ENCODE measurements around the gene RASIP1. TPM values are rescaled to one million over a fixed set of nuclear protein-coding genes. Genes with fewer than 3 reads are reported as not detected.

RASIP1 gene
- total and polyA plus RNA-seq, 2 donors (not counting 1 experiment from before 2014, with no cell fraction given), result 0.20 TPM; not detected in 1

DNA sequence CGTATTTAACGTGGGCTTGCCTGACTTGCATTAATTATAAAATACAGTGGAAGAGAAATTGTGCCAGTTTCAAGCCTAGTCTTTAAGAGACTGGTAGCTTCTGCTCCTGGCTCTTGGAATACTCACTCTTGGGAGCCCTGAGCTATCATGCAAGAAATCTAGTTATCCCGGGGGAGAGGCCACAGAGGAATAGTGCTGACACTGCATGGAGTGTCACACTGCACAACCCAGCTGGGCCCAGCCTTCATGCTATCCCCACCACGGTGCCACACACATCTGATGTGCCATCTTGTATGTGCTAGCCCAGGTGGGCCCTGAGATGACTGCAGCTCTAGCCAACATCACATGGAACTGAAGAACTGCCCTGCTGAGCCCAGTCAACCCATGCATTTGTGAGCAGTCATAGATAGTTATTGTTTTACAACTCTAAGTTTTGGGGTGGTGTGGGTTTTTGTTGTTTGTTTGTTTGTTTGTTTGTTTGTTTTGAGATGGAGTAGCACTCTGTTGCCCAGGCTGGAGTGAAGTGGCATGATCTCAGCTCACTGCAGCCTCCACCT lies 29.2 kb downstream of the RASIP1 start:
- TF ChIP-seq EZH2 (IDR thresholded peaks at IDR 0.05; ENCODE audit: borderline replicate concordance, insufficient read depth, low read depth, low read length, poor library complexity, severe bottlenecking), result no peak
- TF ChIP-seq, protein P1, sequence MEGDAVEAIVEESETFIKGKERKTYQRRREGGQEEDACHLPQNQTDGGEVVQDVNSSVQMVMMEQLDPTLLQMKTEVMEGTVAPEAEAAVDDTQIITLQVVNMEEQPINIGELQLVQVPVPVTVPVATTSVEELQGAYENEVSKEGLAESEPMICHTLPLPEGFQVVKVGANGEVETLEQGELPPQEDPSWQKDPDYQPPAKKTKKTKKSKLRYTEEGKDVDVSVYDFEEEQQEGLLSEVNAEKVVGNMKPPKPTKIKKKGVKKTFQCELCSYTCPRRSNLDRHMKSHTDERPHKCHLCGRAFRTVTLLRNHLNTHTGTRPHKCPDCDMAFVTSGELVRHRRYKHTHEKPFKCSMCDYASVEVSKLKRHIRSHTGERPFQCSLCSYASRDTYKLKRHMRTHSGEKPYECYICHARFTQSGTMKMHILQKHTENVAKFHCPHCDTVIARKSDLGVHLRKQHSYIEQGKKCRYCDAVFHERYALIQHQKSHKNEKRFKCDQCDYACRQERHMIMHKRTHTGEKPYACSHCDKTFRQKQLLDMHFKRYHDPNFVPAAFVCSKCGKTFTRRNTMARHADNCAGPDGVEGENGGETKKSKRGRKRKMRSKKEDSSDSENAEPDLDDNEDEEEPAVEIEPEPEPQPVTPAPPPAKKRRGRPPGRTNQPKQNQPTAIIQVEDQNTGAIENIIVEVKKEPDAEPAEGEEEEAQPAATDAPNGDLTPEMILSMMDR (IDR thresholded peaks at IDR 0.05), result no peak
- H3K9me3 ChIP-seq (ENCODE audit: control extremely low read depth in 1 of 3, control insufficient read depth in 2 of 3, insufficient read depth in 1 of 3, low read length in 2 of 3), result no peaks in the 10 kb centered on the region
- peaks cover 21% of the 10 kb centered on the region for H3K4me1 Mint-ChIP-seq
- DNase-seq (no peak), ATAC-seq (ENCODE audit: low read depth) (no peak)
- peaks cover 5% of the 10 kb centered on the region for H3K79me2 ChIP-seq (ENCODE audit: control insufficient read depth, insufficient read depth, low read length)
- CTCF ChIA-PET, result interaction anchor here (0.7 to 1.2 kb wide), 2 partner anchors 16 to 35 kb away, joined by 3 to 7 read pairs; no protein-coding TSS in a partner anchor
- no peak overlapping the region for H3K4me3 ChIP-seq (ENCODE audit: control extremely low read depth in 1 of 5, extremely low read depth in 1 of 5, insufficient read depth in 1 of 5, low read depth in 2 of 5, low read length in 4 of 5)
- POLR2A ChIA-PET, result interaction anchor here (0.7 kb wide), 1 partner anchor 150 kb away, joined by 5 read pairs; no protein-coding TSS in a partner anchor
- H3K9me3 Mint-ChIP-seq (ENCODE audit: insufficient read depth), result no peaks in the 10 kb centered on the region
- H3K27ac Mint-ChIP-seq, result no peak overlapping the region
- no peak overlapping the region for H3K9ac ChIP-seq (ENCODE audit: low read length)
- no peaks in the 10 kb centered on the region for H3K36me3 ChIP-seq (replicated peaks in 1 of 2; ENCODE audit: control extremely low read depth in 1 of 2, control insufficient read depth in 1 of 2, extremely low read depth in 1 of 2, insufficient read depth in 2 of 2, low read length in 1 of 2)
- 100% methylated on average over 2 of the region's 4 CpGs for WGBS (ENCODE audit: insufficient coverage)
- no peaks in the 10 kb centered on the region for H4K20me1 ChIP-seq (ENCODE audit: control insufficient read depth, insufficient read depth, low read length, poor library complexity, severe bottlenecking)
- H3K4me3 Mint-ChIP-seq, result peak overlapping the region; percentile 23
- H3K4me2 ChIP-seq (replicated peaks; ENCODE audit: low read depth, low read length, poor library complexity, severe bottlenecking), result no peak overlapping the region
- no peaks in the 10 kb centered on the region for H3K27me3 Mint-ChIP-seq
- no peak overlapping the region for H2AFZ ChIP-seq (ENCODE audit: insufficient read depth, low read depth, low read length, poor library complexity, severe bottlenecking)
- peaks cover 14 to 22% of the 10 kb centered on the region in 2 donors for H3K4me1 ChIP-seq (ENCODE audit: control insufficient read depth in 2 of 2, insufficient read depth in 2 of 2, low read length in 2 of 2)
- H3K27ac ChIP-seq (ENCODE audit: low read length in 2 of 2), result no peak overlapping the region
- intact Hi-C loops (cut with micrococcal nuclease), result no loop called here
- H3K27me3 ChIP-seq (replicated peaks in 1 of 4; ENCODE audit: control extremely low read depth in 1 of 4, control insufficient read depth in 3 of 4, insufficient read depth in 4 of 4, low read length in 3 of 4), result no peaks in the 10 kb centered on the region

DNA sequence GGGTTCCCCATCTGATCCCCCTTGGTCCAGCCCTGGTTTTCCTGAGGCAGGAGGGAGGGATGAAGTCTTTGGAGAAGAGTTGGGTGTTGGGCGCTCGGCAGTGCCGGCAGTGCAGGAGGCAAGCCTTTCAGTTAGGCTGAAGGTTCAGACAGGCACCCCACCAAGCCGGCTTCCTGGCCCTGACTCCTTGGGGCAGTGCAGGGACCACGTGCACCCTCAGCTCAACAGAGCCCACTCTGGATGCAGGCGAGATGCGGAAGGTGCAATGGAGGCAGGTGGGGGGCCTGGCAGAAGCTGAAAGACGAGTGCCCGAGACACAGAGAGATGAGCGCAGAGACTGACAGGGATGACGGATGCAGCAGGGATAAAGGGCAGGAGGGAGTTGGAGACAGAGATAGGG lies 31.9 kb downstream of the RASIP1 start:
- Mint-ChIP-seq H3K27ac (no peak overlapping the region), H3K4me3 (no peak overlapping the region)
- intact Hi-C loops (cut with micrococcal nuclease), result no loop called here

More for the DNA sequence above, 31.9 kb downstream of the RASIP1 start:
- no peak for DNase-seq
- no peaks in the 10 kb centered on the region for H3K27me3 Mint-ChIP-seq
- H3K4me1 Mint-ChIP-seq, result peaks cover 5% of the 10 kb centered on the region
- Histone ChIP-seq H4K20me1 (ENCODE audit: control insufficient read depth, insufficient read depth, low read length, poor library complexity, severe bottlenecking) (no peaks in the 10 kb centered on the region), H3K27ac (ENCODE audit: low read length in 2 of 2) (no peak overlapping the region), H3K4me1 (ENCODE audit: control insufficient read depth in 2 of 2, insufficient read depth in 2 of 2, low read length in 2 of 2) (peaks cover 5 to 7% of the 10 kb centered on the region in 2 donors), H2AFZ (ENCODE audit: insufficient read depth, low read depth, low read length, poor library complexity, severe bottlenecking) (no peak overlapping the region), H3K36me3 (replicated peaks in 1 of 2; ENCODE audit: control extremely low read depth in 1 of 2, control insufficient read depth in 1 of 2, extremely low read depth in 1 of 2, insufficient read depth in 2 of 2, low read length in 1 of 2) (no peaks in the 10 kb centered on the region), H3K4me3 (ENCODE audit: control extremely low read depth in 1 of 5, extremely low read depth in 1 of 5, insufficient read depth in 1 of 5, low read depth in 2 of 5, low read length in 4 of 5) (no peak overlapping the region), H3K27me3 (replicated peaks in 1 of 4; ENCODE audit: control extremely low read depth in 1 of 4, control insufficient read depth in 3 of 4, insufficient read depth in 4 of 4, low read length in 3 of 4) (no peaks in the 10 kb centered on the region), H3K9ac (ENCODE audit: low read length) (no peak overlapping the region), H3K79me2 (ENCODE audit: control insufficient read depth, insufficient read depth, low read length) (peaks cover 4% of the 10 kb centered on the region), H3K4me2 (replicated peaks; ENCODE audit: low read depth, low read length, poor library complexity, severe bottlenecking) (no peak overlapping the region), H3K9me3 (ENCODE audit: control extremely low read depth in 1 of 3, control insufficient read depth in 2 of 3, insufficient read depth in 1 of 3, low read length in 2 of 3) (no peaks in the 10 kb centered on the region)
- WGBS (ENCODE audit: insufficient coverage), result 97% methylated on average over 11 of the region's 11 CpGs
- no peak for ATAC-seq (ENCODE audit: low read depth)
- ChIA-PET POLR2A (no interaction called here), CTCF (no interaction called here)
- H3K9me3 Mint-ChIP-seq (ENCODE audit: insufficient read depth), result no peaks in the 10 kb centered on the region
- TF ChIP-seq, protein P1 (IDR thresholded peaks at IDR 0.05), result no peak
- TF ChIP-seq EZH2 (IDR thresholded peaks at IDR 0.05; ENCODE audit: borderline replicate concordance, insufficient read depth, low read depth, low read length, poor library complexity, severe bottlenecking), result no peak
